Measurements from ENCODE around the gene SLC38A8. TPM values are rescaled to one million over a fixed set of nuclear protein-coding genes. Genes with fewer than 3 reads are reported as not detected.

Gene SLC38A8
- total and polyA plus RNA-seq, 2 experiments from 2014 or later, result not detected

DNA sequence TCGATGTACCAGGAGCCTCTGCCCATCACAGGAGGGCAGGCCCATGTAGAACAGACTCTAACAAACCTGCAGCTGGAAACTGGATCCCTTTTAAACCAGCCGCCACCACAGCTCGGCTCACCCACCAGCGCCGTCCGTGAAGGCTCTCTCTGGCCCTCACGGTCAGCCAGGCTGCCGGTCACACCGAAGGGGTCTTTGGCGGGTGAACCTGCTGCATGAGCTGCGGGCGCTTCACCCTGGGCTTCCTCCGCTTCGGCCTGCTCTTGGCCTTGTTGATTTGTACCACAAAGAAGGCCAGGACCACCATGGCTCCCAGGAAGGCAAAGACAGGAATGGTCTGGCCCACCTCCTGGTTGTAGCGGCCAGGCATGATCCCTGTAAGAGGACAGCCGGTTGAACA is 11.7 kb upstream of the SLC38A8 start:
- H3K36me3 ChIP-seq, result peaks cover 19% of the 10 kb centered on the region
- H3K27ac ChIP-seq, result no peak overlapping the region
- no peaks in the 10 kb centered on the region for H3K9me3 ChIP-seq (ENCODE audit: low read depth)
- TF ChIP-seq, protein P1, sequence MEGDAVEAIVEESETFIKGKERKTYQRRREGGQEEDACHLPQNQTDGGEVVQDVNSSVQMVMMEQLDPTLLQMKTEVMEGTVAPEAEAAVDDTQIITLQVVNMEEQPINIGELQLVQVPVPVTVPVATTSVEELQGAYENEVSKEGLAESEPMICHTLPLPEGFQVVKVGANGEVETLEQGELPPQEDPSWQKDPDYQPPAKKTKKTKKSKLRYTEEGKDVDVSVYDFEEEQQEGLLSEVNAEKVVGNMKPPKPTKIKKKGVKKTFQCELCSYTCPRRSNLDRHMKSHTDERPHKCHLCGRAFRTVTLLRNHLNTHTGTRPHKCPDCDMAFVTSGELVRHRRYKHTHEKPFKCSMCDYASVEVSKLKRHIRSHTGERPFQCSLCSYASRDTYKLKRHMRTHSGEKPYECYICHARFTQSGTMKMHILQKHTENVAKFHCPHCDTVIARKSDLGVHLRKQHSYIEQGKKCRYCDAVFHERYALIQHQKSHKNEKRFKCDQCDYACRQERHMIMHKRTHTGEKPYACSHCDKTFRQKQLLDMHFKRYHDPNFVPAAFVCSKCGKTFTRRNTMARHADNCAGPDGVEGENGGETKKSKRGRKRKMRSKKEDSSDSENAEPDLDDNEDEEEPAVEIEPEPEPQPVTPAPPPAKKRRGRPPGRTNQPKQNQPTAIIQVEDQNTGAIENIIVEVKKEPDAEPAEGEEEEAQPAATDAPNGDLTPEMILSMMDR (IDR thresholded peaks at IDR 0.05; ENCODE audit: low read depth, low read length), result no peak
- no peaks in the 10 kb centered on the region for H3K27me3 ChIP-seq
- H3K4me3 ChIP-seq, result no peak overlapping the region
- DNase-seq (ENCODE audit: low read depth in 1 of 2, low spot score in 1 of 2), result no peak
- H3K4me1 ChIP-seq (ENCODE audit: low read depth), result no peaks in the 10 kb centered on the region

DNA sequence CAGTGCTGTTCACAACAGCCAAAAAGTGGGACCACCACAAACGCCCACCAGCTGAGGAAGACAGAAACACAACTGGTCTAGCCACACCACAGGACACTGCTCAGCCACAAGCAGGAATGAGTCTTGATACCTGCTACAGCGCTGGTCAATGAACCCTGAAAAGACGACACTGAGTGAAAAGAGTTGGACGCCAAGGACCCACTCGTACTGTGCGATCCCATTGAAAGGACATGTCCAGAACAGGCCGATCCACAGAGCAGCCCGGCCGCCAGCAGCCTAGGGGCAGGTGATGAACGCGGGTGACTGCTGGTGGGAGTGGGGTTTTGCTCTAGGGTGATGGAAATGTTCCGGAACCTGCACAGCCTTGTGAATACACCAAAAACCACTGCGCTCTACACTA is 10.6 kb upstream of the SLC38A8 start:
- H3K27ac ChIP-seq, result no peak overlapping the region
- no peaks in the 10 kb centered on the region for H3K27me3 ChIP-seq
- DNase-seq (ENCODE audit: low read depth in 1 of 2, low spot score in 1 of 2), result no peak
- no peak overlapping the region for H3K4me3 ChIP-seq
- TF ChIP-seq, protein P1 (IDR thresholded peaks at IDR 0.05; ENCODE audit: low read depth, low read length), result no peak
- H3K36me3 ChIP-seq, result peaks cover 13% of the 10 kb centered on the region
- no peaks in the 10 kb centered on the region for H3K9me3 ChIP-seq (ENCODE audit: low read depth)
- H3K4me1 ChIP-seq (ENCODE audit: low read depth), result no peaks in the 10 kb centered on the region

DNA sequence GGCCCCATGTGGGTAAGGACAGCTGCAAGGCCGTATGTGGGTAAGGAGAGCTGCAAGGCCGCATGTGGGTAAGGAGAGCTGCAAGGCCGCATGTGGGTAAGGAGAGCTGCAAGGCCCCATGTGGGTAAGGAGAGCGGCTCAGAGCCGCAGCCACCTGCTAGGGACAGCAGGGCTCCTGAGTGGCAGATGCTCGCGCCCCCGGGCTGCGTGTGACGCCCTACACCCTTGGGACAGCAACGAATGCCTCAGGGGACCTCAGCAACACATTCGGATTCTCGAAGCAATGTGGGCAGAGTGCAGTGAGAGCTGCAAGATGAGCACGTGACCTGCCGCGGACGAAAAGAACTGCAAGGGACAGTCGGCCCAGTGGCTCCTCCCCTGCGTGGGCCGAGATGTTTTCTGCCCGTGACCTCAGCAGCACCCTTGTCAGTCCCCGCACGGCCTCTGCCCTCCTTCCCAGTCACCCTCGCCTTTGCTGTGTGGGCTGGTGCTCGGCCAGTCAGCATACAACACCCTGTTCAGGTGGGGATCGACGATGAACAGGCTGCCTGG is 9.6 kb upstream of the SLC38A8 start:
- Histone ChIP-seq H3K27ac (no peak overlapping the region), H3K27me3 (no peaks in the 10 kb centered on the region), H3K9me3 (ENCODE audit: low read depth) (no peaks in the 10 kb centered on the region), H3K4me3 (no peak overlapping the region), H3K36me3 (peaks cover 7% of the 10 kb centered on the region), H3K4me1 (ENCODE audit: low read depth) (no peaks in the 10 kb centered on the region)
- TF ChIP-seq, protein P1 (IDR thresholded peaks at IDR 0.05; ENCODE audit: low read depth, low read length), result no peak
- no peak for DNase-seq (ENCODE audit: low read depth in 1 of 2, low spot score in 1 of 2)

DNA sequence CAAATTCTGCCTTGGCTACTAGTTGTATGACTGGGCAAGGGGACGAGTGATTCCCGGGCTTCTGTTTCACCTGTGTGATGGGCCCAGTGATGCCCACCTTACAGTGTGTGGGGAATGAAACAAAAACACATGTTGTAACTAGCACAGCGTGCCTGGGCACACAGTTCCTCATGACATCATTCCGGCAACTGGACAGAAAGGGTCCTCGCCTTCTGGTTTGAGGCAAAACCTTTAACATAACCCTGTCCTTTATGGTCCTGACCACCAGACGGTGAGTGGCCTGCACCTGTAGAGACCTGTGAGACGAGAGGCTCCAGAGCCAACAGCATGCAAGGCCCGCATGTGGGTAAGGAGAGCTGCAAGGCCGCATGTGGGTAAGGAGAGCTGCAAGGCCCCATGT is 7.7 kb upstream of the SLC38A8 start:
- no peaks in the 10 kb centered on the region for H3K9me3 ChIP-seq (ENCODE audit: low read depth)
- H3K4me3 ChIP-seq, result no peak overlapping the region
- no peaks in the 10 kb centered on the region for H3K27me3 ChIP-seq
- no peaks in the 10 kb centered on the region for H3K4me1 ChIP-seq (ENCODE audit: low read depth)
- TF ChIP-seq, protein P1 (IDR thresholded peaks at IDR 0.05; ENCODE audit: low read depth, low read length), result no peak
- no peaks in the 10 kb centered on the region for H3K36me3 ChIP-seq
- H3K27ac ChIP-seq, result no peak overlapping the region
- DNase-seq (ENCODE audit: low read depth in 1 of 2, low spot score in 1 of 2), result no peak

DNA sequence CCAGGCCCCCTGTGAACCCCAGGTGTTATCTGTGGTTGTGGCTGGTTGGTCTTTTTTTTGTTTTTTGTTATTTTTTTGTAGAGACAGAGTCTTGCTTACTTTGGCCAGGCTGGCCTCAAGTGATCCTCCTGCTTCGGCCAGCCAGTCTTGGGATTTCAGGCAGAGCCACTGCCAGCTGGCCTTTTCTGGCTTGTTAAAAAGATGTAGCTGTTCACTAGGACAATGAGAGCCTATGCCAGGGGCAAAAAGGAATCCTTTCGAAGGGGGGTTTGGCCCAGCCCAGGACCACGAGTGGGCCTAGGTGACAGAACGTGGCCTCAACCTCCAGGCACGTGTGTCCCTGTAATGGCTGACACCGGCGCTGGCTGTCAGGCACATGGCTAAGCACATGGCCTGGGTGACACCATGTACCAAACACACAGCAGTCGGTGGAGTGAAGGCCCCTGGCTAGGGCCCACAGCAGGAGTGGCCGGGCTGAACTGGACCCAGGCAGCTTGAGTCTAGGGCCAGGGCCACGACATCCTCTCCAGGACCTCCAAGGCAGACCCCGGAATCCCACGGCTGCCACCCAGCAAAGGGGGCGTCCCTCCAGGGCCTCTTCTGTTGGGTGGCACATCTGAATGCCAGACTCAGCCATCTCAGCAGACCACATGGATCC is 6.9 kb upstream of the SLC38A8 start:
- no peak for DNase-seq (ENCODE audit: low read depth in 1 of 2, low spot score in 1 of 2)
- H3K27me3 ChIP-seq, result no peaks in the 10 kb centered on the region
- no peaks in the 10 kb centered on the region for H3K36me3 ChIP-seq
- no peak overlapping the region for H3K27ac ChIP-seq
- TF ChIP-seq, protein P1 (IDR thresholded peaks at IDR 0.05; ENCODE audit: low read depth, low read length), result no peak
- H3K4me1 ChIP-seq (ENCODE audit: low read depth), result no peaks in the 10 kb centered on the region
- H3K4me3 ChIP-seq, result no peak overlapping the region
- H3K9me3 ChIP-seq (ENCODE audit: low read depth), result no peaks in the 10 kb centered on the region

All from cardiac muscle cell (in vitro differentiated cells and primary cell).